ENCODE measurements around the gene PCDHGB4. TPM values are rescaled to one million over a fixed set of nuclear protein-coding genes. Genes with fewer than 3 reads are reported as not detected.
"Not testable (repeated sequence)": the region's sequence is repeated elsewhere in the genome, so short reads cannot be mapped to it uniquely, and the experiment has no call there.

The PCDHGB4 gene
- total and polyA plus RNA-seq, 9 of the 15 experiments (the other 6 are each of a cell fraction or from before 2014, with no cell fraction given), result 0.01 to 0.14 (median 0.03) TPM; not detected in 5

- H3K27ac ChIP-seq (ENCODE audit: extremely low read depth, low read depth, low read length); H3K9me1 ChIP-seq (ENCODE audit: control insufficient read depth, insufficient read depth, low read length); intact Hi-C loops (cut with micrococcal nuclease); BruUV-seq (replicated peaks); H3K4me2 ChIP-seq (ENCODE audit: insufficient read depth, low read length); CTCF ChIA-PET (ENCODE audit: low intra/inter-chr PET ratio); H3K36me3 ChIP-seq (ENCODE audit: control insufficient read depth, insufficient read depth, low read length); H3K9ac ChIP-seq (ENCODE audit: insufficient read depth in 1 of 2, low read depth in 2 of 2, low read length in 2 of 2); H2AFZ ChIP-seq (ENCODE audit: low read depth, low read length); H4K20me1 ChIP-seq (replicated peaks; ENCODE audit: control insufficient read depth, insufficient read depth, low read length); H3K9me3 ChIP-seq (replicated peaks; ENCODE audit: control insufficient read depth, insufficient read depth, low read depth, low read length); in situ Hi-C loops (cut with MboI); H3K79me2 ChIP-seq (ENCODE audit: control insufficient read depth, insufficient read depth, low read length): not testable (repeated sequence)
- FAIRE-seq, result peak; percentile 48
- DNase-seq (ENCODE audit: extremely low read depth in 1 of 4, low spot score in 3 of 4), result peak in 3 of 4 experiments; percentile 13 to 58 (median 23)
- H3K4me1 ChIP-seq (replicated peaks in 1 of 2; ENCODE audit: control insufficient read depth in 2 of 2, insufficient read depth in 2 of 2, low read length in 2 of 2), result peaks cover 0 to 14% of the 10 kb centered on the region in 2 experiments; a peak in 3 of 5 replicates
- POLR2A ChIA-PET, result interaction anchor here (0.6 to 1.1 kb wide), 2 partner anchors 9 to 13 kb away, joined by 3 read pairs; no protein-coding TSS in a partner anchor
- 6% methylated on average over 20 of the region's 43 CpGs for WGBS (ENCODE audit: insufficient coverage, low coverage, missing lambda C conversion rate)
- ATAC-seq, result peak; percentile 99
- H3K27me3 ChIP-seq (ENCODE audit: control insufficient read depth in 2 of 2, insufficient read depth in 2 of 2, low read length in 2 of 2), result peaks cover 0 to 32% of the 10 kb centered on the region in 2 experiments; a peak in 3 of 5 replicates
- peak within 1 kb of the TSS; percentile 18; the same call in 1 of the 2 replicates for H3K4me3 ChIP-seq
- TF ChIP-seq NRF1 (conservative IDR thresholded peaks at IDR 0.05 in 1 of 2, IDR thresholded peaks at IDR 0.05 in 1 of 2) (peak; percentile 89 to 90), CTCF (IDR thresholded peaks at IDR 0.05 in 2 of 3, conservative IDR thresholded peaks at IDR 0.05 in 1 of 3; ENCODE audit: insufficient read depth in 2 of 3, low read depth in 1 of 3, low read length in 3 of 3) (peak; percentile 55 to 68 (median 64)), RAD21 (CRISPR knock-in tag; conservative IDR thresholded peaks at IDR 0.05 in 1 of 2, IDR thresholded peaks at IDR 0.05 in 1 of 2) (peak in 1 of 2 experiments; percentile 41; a peak in 2 of 4 replicates)
These were observed 10.5 kb downstream of the PCDHGB4 start, which contains the start of gene PCDHGB5 for GRCh38 chr5:141397756-141398551. Gene PCDHGB5, plus strand, starts transcription at chr5:141397947. Its CDS starts 181 bp downstream, at chr5:141398128.
